Astrocyte of the spinal cord (primary cell): ENCODE measurements around the gene BCL2L13.

Source experiments
- DNase-seq: peaks from one replicate; pipeline ENCODE4 v3.0.0; 2011; ENCODE audit warnings: low read depth, low spot score
- H3K4me3 ChIP-seq: 2 replicates; pipeline ENCODE4 v1.5.1; 2011; ENCODE audit warnings: low read depth, mild to moderate bottlenecking, low read length, moderate library complexity
- CTCF ChIP-seq: IDR thresholded peaks from 2 replicates; pipeline ENCODE4 v1.5.1; 2012; ENCODE audit warnings: low read depth, mild to moderate bottlenecking, low read length, inconsistent platforms
- in situ Hi-C: cut with HindIII; loops from 2 replicates; pipeline ENCODE4 v1.10.0; 2017; ENCODE audit warnings: low sequenced_read_pairs

Gene BCL2L13

GRCh38 chr22:17732251-17732854 lies 93.8 kb downstream of the BCL2L13 start:
- TF ChIP-seq CTCF = no peak
- DNase-seq = no peak
- in situ Hi-C loops = no loop called here
- H3K4me3 ChIP-seq = no peak overlapping the region

DNA sequence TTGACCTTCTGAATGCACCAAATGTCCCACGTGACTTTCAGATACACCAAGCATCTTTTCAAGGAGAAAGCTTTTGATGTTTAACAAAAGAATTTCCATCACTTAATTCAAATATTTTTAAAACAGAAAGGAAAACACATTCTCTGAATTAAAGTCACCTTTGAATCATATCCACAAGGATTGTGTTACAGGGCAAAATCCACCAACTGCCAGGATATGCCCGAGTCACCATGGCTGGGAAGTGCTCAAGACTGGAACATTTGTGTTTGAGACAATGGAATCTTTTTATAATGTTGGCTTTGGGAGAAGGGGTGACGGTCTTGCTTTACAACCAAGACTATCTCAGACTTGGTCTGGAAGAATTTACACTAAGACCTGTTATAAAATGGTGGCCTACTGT lies 94.9 kb downstream of the BCL2L13 start:
- TF ChIP-seq CTCF = no peak
- in situ Hi-C loops = no loop called here
- DNase-seq = peak; percentile 35
- H3K4me3 ChIP-seq = no peak overlapping the region

DNA sequence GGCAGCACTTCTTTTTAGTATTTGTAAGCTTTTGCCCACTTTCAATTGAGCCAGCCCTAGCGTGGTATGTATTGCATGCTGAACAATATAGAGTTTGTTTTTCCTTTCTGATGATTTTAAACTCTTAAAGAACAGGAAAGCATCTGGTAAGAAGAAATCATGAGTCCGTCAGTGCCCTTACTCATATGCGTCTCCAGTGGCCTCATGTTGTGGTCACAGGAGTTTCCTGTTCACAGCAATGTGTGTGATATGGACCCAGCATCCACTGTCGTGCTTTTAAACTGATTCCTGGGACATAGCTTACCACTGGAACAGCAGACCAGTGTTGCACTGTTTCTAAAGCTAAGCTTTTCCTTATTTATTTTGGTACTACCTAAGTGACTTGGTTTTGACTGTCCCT lies 95.6 kb downstream of the BCL2L13 start:
- no peak overlapping the region for H3K4me3 ChIP-seq
- in situ Hi-C loops = no loop called here
- DNase-seq = peak; percentile 65
- TF ChIP-seq CTCF = no peak

GRCh38 chr22:17738386-17739128 lies 100.0 kb downstream of the BCL2L13 start:
- no peak overlapping the region for H3K4me3 ChIP-seq
- in situ Hi-C loops = no loop called here
- DNase-seq = no peak
- TF ChIP-seq CTCF = no peak

GRCh38 chr22:17739196-17739975 lies 100.8 kb downstream of the BCL2L13 start:
- no peak overlapping the region for H3K4me3 ChIP-seq
- no peak for TF ChIP-seq CTCF
- in situ Hi-C loops = no loop called here
- DNase-seq = no peak

- no peak overlapping the region for H3K4me3 ChIP-seq
- in situ Hi-C loops = no loop called here
- no peak for DNase-seq
- TF ChIP-seq CTCF = no peak
Observed at GRCh38 chr22:17741866-17742526, 103.4 kb downstream of the BCL2L13 start.
